ENCODE measurements around the gene TF.
"Not testable (repeated sequence)": the region's sequence is repeated elsewhere in the genome, so short reads cannot be mapped to it uniquely, and the experiment has no call there.

Gene TF

GRCh38 chr3:133765256-133765655 lies 19.1 kb downstream of the TF start:
- no peak for DNase-seq (ENCODE audit: low spot score)

- no peak for DNase-seq (ENCODE audit: low spot score)
Observed at GRCh38 chr3:133767607-133768006, 21.4 kb downstream of the TF start.

- DNase-seq (ENCODE audit: low spot score): no peak
Observed at GRCh38 chr3:133769536-133769935, 23.3 kb downstream of the TF start.

GRCh38 chr3:133773732-133774131 lies 27.5 kb downstream of the TF start:
- no peak for DNase-seq (ENCODE audit: low spot score)

- no peak for DNase-seq (ENCODE audit: low spot score)
Observed at GRCh38 chr3:133775309-133775708, 29.1 kb downstream of the TF start.

- no peak for DNase-seq (ENCODE audit: low spot score)
Observed at GRCh38 chr3:133775835-133776234, 29.6 kb downstream of the TF start.

- no peak for DNase-seq (ENCODE audit: low spot score)
Observed at GRCh38 chr3:133776794-133777438, 30.7 kb downstream of the TF start.

GRCh38 chr3:133777807-133778568 lies 31.8 kb downstream of the TF start:
- DNase-seq (ENCODE audit: low spot score): no peak

- DNase-seq (ENCODE audit: low spot score): no peak
Observed at GRCh38 chr3:133779626-133780203, 33.5 kb downstream of the TF start.

- DNase-seq (ENCODE audit: low spot score): not testable (repeated sequence)
Observed at GRCh38 chr3:133780756-133781155, 34.6 kb downstream of the TF start.

GRCh38 chr3:133781570-133781969 lies 35.4 kb downstream of the TF start:
- no peak for DNase-seq (ENCODE audit: low spot score)

GRCh38 chr3:133782454-133782853 lies 36.3 kb downstream of the TF start:
- no peak for DNase-seq (ENCODE audit: low spot score)

GRCh38 chr3:133783762-133784161 lies 37.6 kb downstream of the TF start:
- no peak for DNase-seq (ENCODE audit: low spot score)

- no peak for DNase-seq (ENCODE audit: low spot score)
Observed at GRCh38 chr3:133788024-133788423, 41.8 kb downstream of the TF start.

- DNase-seq (ENCODE audit: low spot score): no peak
Observed at GRCh38 chr3:133792171-133792763, 46.1 kb downstream of the TF start.

GRCh38 chr3:133797396-133798105 lies 51.4 kb downstream of the TF start:
- no peak for DNase-seq (ENCODE audit: low spot score)

GRCh38 chr3:133799794-133800585 lies 53.8 kb downstream of the TF start:
- DNase-seq (ENCODE audit: low spot score): no peak

GRCh38 chr3:133803469-133803868 lies 57.3 kb downstream of the TF start:
- no peak for DNase-seq (ENCODE audit: low spot score)

GRCh38 chr3:133804896-133805295 lies 58.7 kb downstream of the TF start:
- DNase-seq (ENCODE audit: low spot score): no peak

GRCh38 chr3:133805384-133805701 lies 59.1 kb downstream of the TF start:
- no peak for DNase-seq (ENCODE audit: low spot score)

- DNase-seq (ENCODE audit: low spot score): peak; percentile 98
Observed at GRCh38 chr3:133805702-133806475, 59.7 kb downstream of the TF start, which contains the start of gene SRPRB. TSS of gene SRPRB (plus strand) at chr3:133805815. CDS start at chr3:133805849, 34 bp downstream.
